Left renal cortex interstitium (tissue), 4 donors: ENCODE measurements around the gene PMS2. TPM values are rescaled to one million over a fixed set of nuclear protein-coding genes. Genes with fewer than 3 reads are reported as not detected.
"Not testable (repeated sequence)": the region's sequence is repeated elsewhere in the genome, so short reads cannot be mapped to it uniquely, and the experiment has no call there.

Experiments
- DNase-seq, 4 donors: peaks; one replicate each; pipeline ENCODE4 v3.0.0-alpha.2; 2013; ENCODE audit warnings: low read depth in 4 of 4, low spot score in 2 of 4, missing footprints in 1 of 4
- polyA plus RNA-seq, 4 donors: library from polyadenylated mRNA; unstranded; fragments of 120-200 nt; gene quantifications; one replicate each; pipeline ENCODE4 v1.2.1, GENCODE V29; 2013; ENCODE audit not compliant: insufficient read length in 4 of 4

Gene PMS2
- polyA plus RNA-seq, 4 donors: 19.4 to 26.4 (median 22.6) TPM

DNA sequence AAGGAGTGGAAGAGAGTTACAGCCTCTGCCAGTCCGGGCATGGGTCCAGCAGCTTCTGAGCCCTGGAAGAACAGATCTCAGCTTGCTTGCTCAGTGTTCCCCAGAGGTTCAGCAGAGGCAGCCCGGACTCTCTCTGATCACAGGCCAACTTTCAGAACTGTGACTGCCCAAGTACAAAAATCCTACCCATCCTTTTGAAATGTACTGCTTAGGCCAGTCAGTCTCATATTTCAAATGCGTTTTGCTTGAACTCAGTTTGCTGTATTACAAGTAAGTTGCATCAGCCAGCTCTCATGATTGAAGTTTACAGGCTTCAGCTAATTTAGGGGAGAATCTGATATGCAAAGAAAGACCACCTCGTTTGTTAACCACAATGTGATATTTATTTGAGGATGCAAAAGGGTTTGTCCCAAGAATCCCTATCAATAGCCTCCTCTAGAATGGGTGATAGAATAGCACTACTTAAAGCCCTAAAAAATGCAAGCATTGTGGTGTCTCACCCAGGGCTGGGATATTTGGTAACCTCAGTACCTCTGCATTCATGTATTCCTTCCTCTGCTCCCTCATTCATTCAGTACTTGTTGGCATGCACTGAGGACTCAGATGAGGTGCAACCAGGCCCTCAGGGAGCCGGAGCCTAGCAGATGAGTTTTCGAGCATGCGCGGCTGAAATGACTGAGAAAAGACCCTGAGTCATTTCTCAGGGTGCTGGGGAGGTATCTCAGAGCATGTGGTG, 7.2 kb upstream of the PMS2 start:
- DNase-seq: no peak

DNA sequence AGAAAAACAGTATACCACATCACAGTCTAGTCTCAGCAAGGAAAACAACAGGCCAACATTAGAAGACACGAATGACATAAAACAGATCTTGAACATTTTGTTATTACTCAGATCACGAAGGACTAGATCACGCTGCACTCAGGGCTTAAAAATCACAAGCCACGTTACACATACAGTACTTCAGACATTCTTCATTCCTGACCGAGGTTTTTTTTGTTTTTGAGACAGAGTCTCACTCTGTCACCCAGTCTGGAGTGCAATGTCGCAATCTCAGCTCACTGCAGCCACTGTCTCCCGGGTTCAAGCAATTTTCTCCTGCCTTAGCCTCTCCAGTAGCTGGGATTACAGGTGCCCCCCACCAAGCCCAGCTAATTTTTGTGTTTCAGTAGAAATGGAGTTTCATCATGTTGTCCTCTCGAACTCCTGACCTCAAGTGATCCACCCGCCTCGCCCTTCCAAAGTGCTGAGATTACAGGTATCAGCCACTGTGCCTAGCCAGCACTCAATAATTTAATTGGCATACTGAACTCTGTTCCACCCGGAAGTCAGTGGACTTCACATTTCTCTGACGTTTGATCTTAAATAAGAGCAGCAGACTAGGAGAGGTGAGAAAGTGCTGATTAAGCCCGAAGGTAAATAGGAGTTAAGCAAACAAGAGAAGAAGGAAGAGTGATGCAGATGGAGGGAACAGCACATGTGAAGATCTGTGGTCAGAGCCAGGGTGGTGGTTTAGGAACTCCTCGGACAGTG, 3.7 kb upstream of the PMS2 start:
- no peak for DNase-seq

DNA sequence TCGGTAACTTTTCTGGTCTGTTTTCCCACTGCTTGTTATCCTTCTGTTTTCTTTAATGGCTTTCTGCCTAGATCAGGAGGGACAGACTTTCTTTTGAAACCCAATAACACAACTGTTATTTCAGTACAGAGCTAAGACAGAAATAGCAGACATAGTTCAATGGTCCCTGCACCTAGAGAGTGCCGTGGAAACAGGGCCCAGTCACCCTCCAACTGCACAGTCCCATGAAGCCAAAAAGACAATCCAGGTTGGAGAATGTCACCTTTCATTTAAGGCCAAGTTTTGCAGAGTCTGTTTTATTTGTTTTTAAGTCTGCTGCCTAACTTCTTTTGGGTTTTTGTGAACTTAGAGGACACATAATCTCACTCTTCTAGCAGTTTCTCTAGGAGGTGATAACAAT, 2.7 kb upstream of the PMS2 start:
- no peak for DNase-seq

DNA sequence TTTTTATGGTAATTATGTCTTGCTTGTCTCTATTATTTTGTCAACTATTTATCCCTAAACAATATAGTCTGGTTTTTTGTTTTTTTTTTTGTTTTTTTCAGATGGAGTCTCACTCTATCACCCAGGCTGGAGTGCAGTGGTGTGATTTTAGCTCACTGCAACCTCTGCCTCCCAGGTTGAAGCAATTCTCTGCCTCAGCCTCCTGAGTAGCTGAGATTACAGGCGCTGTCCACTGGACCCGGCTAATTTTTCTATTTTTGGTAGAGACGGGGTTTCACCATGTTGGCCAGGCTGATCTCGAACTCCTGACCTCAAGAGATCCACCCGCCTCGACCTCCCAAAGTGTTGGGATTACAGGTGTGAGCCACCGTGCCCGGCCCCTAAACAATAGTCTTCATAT, 1.5 kb upstream of the PMS2 start:
- not testable (repeated sequence) for DNase-seq

DNA sequence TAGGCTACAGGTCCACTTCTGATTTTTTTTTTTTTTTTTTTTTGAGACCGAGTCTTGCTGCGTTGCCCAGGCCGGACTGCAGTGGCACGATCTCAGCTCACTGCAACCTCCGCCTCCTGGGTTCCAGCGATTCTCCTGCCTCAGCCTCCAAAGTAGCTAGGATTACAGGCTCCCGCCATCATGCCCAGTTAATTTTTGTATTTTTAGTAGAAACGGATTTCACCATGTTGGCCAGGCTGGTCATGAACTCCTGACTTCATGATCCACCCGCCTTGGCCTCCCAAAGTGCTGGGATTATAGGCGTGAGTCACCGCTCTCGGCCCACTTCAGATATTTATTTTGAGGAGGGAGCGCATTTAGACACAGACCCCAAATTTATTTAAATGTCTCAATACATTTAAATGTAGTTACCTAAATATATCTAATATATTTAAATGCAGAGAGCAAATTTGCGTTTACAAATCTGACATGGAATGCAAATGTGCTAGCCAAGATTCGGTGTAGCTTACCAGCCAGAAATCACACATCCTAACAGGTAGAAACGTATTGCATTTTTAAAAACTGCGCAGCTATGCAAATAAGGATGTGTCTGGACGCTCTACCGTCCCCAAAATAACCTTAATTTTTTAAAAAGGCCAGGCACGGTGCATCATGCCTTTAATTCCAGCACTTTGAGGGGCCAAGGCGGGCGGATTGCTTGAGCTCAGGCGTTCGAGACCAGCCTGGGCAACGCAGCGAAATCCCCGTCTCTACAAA, 836 bp downstream of the PMS2 start:
- not testable (repeated sequence) for DNase-seq

DNA sequence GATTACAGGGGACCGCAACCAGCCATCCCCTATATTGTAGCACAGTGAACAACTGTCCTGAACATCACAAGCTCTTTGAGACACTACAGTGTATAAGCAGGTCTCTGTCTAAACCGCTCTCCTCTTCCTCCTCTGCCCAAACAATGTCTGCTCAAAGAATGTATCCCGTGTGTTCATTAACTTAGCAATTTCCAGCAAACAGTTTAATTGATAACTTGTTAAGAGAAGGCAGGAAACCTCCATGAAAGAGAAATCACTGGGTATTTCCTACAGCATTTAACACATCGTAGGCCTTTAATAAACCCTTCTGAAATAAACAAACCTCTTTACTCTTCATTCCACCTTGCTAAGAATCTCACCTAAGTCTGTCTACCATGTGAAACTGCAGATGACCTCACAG, 1.5 kb downstream of the PMS2 start:
- no peak for DNase-seq

DNA sequence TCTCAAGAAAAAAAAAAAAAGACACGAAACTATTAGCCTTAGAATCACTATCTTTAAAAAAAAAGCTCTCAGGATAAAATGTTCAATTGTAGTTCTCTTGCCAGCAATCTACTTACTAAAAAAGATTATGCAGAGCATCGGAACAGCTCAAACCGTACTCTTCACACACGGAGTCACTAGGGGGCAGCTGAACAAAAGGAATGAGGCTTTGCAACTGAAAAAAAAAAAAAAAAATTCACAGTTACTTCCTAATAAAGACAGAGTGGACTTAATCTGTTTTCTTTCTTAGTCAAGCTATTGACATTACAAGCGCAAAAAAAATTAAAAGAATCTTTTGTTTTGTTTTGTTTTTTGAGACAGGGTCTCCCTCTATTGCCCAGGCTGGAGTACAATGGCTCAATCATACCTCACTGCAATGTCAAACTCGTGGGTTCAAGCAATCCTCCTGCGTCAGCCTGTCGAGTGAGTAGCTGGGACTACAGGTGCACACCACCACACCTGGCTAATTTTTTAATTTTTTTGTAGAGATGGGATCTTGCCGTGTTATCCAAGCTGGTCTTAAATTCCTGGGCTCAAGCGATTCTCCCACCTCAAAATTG, 11.5 kb downstream of the PMS2 start:
- peak in 2 of 4 donors; percentile 48 to 73 for DNase-seq

DNA sequence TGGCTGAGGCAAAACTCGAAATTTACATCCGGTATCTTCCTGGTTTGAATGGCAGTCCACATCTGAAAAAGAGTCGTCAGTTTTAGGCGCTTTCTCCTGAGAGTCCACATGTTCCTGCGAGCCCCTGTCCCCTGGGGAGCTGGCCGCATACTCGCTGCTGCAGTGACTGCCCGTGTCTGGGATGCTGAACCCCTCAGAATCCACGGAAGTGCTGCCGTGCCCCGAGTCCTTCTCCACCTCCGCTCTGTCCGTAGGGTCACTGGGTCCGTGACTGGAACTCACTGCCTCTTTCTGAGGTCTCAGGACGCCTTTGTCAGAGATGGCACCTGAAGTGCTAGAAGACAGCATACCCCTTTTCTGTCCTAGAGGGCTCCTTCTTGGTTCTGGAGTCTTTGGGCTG, 21.8 kb downstream of the PMS2 start:
- not testable (repeated sequence) for DNase-seq

DNA sequence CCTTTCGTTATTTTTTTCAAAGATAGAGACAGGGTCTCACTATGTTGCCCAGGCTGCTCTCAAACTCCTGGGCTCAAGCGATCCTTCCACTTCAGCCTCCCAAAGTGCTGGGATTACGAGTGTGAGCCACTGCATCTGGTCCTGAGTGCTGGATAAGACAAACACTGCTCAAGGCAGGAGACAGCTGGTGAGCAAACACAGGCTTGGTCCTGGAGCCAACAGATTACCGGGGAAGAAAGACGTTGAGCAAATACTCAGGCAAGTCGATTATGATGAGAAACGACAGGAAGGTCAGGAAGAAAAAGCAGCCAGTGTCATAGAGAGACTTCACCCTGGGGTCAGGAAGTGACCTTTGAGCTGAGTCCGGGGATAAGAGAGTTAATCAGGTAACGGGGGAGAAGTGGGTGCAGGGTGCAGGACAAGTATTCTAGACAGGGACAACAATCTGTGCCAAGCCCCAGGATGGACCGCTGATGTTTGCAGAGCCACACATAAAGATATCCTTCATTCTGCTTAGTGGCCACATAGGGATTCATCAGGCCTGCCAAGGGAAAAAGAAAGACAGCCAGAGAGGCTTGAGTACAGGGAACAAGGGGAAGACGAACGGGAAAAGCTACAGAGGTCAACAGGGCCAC, 29.1 kb downstream of the PMS2 start:
- not testable (repeated sequence) for DNase-seq

DNA sequence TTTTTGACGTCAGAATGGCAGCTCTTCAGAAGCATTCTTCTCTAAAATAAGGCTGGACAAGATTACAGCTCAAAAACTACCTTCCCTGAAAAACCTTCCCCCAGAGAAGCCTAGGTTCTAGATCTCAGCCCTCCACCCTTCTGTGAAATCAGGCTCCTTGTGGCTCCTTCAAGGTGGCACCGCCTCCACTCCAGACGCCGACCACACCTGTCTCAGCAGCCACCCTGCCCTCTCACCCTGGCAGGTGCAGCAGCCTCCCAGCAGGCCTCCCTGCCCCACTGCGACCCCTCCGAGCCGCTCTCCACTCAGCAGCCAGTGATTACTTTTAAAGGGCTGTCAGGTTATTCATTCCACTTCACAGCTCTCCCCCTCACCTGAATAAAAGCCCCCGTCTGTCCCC, 35.3 kb downstream of the PMS2 start:
- DNase-seq: not testable (repeated sequence)

DNA sequence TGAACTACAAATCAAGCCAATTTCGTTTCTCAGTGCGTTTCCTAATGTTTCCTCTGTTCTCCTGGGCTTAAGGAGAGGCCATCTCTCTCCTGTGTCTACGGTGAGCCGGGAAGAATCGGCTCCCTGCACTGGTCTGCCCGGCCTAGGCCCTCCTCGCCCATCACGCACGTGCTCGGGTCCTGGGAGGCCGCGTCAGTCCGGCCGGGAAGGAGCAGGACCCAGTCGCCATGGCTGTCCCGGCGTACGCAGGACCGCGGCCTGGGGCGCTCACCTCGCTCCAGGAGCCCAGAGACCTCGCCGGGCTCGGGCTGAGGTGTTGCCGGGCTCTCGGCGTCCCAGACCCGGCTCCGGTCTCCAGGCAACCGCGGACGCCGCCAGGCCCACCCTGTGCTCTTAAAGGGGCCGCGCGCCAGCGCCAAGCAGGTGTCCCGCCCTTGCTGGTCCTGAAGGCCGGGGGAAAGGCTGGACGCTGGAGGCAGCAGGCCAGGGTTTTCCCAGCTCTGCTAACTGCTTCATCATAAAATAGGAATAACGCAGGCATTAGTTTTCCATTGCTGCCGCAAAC, 38.4 kb downstream of the PMS2 start, which contains the start of gene RSPH10B:
Gene RSPH10B (minus strand): TSS at position 343 of the 565 bp plus-strand sequence. CDS start 3,573 bp downstream, outside the sequence.
- DNase-seq: not testable (repeated sequence)

DNA sequence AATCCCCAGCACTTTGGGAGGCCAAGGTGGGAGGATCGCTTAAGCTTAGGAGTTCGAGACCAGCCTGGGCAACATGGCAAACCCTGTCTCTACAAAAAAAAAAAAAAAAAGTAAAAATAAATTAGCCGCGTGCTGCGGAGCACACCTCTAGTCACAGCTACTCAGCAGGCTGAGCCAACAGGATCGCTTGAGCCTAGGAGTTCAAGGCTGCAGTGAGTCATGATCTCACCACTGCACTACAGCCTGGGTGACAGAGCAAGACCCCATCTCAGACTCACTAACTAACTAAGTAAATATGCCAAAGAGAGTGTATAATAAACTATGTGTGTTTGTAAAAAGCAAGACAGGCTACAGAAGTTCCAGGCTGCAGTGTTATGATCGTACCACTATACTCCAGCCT, 45.0 kb downstream of the PMS2 start:
- not testable (repeated sequence) for DNase-seq

DNA sequence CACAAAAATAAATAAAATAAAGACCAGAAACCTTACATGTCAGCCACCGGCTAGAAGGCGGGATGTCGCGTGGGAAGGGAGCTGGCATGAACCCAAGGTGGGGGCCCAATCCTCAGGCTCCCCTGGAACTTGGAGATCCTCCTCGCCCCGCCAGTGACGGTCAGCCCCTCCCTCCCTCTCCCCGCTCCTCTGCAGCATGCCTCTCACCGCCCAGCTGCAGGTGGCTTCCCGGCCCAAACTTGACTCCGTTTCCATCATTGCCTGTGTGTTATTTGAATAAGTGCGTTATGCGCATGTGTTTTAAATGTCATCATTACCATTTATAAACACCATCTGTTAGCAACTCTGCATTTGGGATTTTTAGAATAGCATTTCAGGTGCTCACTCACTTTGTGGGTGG, 45.6 kb downstream of the PMS2 start:
- not testable (repeated sequence) for DNase-seq

DNA sequence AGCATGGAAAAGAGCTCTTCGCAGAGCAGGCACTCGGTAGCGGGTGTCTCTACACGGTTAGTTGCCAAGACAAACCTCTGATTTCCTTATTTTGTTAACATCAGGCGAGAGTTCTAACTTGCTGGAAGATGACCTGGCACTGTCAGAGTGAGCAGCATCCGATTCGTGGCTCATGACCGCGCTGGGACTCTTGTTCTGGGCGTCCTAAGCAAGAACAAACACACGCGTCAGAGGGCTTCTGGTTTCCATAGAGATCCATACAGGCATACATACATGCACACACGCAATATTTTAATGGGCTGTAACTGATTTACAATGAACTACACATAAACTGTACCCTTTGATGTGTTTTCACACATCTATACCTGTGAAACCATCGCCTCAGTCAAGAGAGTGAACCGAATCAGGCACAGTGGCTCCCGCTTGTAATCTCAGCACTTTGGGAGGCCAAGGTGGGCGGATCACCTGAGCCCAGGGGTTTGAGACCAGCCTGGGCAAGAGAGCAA, 73.9 kb downstream of the PMS2 start:
- DNase-seq: not testable (repeated sequence)

DNA sequence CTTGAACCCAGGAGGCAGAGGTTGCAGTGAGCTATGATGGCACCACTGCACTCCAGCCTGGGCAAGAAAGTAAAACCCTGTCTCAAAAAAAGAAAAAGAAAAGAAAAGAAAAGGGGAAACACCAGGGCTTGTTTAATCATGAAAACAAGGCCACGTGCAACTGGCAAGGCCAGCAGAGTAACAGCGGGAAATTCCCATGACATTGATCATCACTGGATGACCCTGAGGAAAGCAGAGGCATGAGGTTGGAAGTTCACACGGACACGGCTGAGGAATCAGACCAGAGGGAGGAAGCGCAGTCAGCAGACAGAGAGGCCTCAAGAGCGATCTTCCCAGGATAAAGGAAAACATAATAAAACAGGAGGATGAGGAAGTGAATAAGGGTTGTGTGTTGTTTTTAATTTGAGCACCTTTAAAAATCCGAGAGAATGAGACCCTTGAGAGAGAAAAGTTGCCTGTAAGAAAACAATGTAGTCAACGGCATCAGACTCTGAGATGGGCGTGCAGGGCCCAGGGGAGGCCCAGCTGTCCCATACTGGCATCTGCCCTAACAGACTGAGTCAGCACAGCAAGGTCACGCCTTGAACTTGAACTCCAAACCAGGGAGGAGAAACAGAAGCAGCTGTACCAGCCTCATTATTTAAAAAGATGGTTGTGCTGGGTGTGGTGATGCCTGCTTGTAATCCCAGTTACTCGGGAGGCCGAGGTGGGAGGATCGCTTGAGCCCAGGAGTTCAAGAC, 76.8 kb downstream of the PMS2 start:
- DNase-seq: peak in 1 of 4 donors; percentile 13

DNA sequence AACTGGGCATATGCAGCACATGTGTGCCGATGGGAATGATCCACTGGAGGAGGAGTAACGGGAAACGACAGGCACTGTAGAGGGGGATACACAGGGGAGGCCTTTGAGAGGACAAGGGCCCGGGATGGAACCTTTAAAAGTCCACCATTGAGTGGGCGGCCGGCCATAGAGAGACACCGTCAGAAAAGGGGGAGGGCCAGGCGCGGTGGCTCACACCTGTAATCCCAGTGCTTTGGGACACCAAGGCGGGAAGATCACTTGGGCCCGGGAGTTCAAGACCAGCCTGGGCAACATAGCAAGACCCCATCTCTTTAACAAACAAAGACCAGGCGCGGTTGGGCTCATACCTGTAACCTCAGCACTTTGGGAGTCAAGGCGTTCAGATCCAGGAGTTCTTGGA, 77.6 kb downstream of the PMS2 start:
- not testable (repeated sequence) for DNase-seq

DNA sequence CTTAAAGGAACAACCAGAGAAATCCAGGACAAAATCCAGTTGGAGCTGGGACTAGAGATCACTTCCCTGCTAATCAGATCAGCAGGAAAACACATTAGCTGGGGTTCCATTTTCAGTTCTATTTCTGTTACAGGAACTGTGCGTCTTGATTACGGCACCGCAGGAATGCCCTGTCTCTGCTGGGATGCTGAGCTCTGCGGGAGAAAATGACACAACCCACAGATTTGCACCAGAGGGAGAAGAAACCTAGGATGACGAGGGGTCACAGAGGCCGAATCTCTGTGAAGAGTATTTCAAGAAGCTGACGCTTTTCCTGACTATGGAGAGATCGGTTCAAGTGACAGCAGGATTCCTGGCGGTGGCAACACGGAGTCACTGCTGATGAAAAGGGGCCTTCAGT, 78.6 kb downstream of the PMS2 start:
- DNase-seq: not testable (repeated sequence)

DNA sequence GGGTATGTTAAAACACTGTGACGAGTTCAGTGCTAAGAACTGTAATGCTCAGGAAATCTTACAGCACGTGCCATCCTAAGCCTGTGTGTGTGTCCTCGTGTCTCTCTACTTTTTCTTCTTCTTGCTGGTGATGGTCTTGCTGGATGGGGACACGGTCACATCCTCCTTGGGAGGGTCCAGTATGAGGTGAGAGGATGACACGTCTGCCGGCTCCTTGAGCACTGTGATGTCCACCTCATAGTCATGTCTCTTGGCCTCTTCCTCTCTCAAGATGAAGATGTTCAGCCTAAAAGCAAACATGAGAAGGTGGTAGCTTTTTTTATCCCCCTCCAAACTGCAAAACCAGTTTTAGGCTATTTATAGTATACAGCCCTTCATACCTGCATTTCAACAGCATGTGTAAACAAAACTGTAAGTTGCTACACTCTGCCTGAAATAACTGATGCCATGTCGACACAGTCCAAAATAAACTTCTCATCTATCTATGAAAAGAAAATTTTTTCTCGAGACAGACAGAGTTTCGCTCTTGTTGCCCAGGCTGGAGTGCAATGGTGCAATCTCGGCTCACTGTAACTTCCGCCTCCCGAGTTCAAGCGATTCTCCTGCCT, 82.5 kb downstream of the PMS2 start:
- DNase-seq: not testable (repeated sequence)

DNA sequence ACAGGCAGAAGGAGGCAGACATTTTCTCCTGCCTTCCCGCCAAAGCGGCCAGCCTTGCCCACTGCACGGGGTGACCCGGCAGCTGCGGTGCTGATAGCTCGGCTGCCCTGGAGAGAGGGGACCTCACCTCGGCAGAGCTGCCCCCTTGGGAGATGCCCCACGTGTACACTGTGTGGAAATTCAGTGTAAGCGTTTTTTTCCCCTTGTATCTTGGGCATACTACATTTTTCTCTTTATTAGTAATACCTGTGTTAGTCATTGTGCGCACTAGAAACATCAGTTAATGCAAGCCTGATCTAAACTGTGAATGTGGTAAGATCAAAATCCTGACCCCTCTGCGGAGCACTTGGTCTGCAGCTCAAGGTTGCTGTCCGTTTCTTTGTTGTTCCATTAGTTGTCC, 84.2 kb downstream of the PMS2 start:
- DNase-seq: not testable (repeated sequence)
